Heart left ventricle (tissue), 16 donors: ENCODE data around the gene OGFR. TPM values are rescaled to one million over a fixed set of nuclear protein-coding genes. Genes with fewer than 3 reads are reported as not detected.

Source experiments
- ATAC-seq, 4 donors: fragments of 200-7000 bp; cut with Tn5 transposase; one replicate each; pipeline ENCODE4 v1.9.1; 2020 to 2022; ENCODE audit warnings: moderate library complexity in 4 of 4, mild to moderate bottlenecking in 3 of 4, moderate number of reproducible peaks in 1 of 4
- DNase-seq, 5 donors: peaks; one replicate each; pipeline ENCODE4 v3.0.0-alpha.2; 2020
- H3K27ac ChIP-seq, 12 donors: fragments of 200-600 bp; sonication (generic) in 4 of 12; one replicate each; pipeline versions ENCODE4 v1.5.0 to v1.8.0; 2016 to 2022; ENCODE audit warnings: mild to moderate bottlenecking in 2 of 12
- H3K27me3 ChIP-seq, 9 donors: fragments of 200-600 bp; sonication (generic) in 2 of 9; one replicate each; pipeline versions ENCODE4 v1.5.1 to v1.8.0; 2016 to 2022; ENCODE audit warnings: mild to moderate bottlenecking in 3 of 9
- H3K36me3 ChIP-seq, 9 donors: fragments of 200-600 bp; sonication (generic) in 2 of 9; one replicate each; pipeline versions ENCODE4 v1.5.0 to v1.8.0; 2018 to 2022; ENCODE audit warnings: mild to moderate bottlenecking in 2 of 9
- H3K4me1 ChIP-seq, 12 donors: fragments of 200-600 bp; sonication (generic) in 4 of 12; one replicate each; pipeline versions ENCODE4 v1.5.0 to v1.8.0; 2016 to 2022; ENCODE audit warnings: mild to moderate bottlenecking in 3 of 12
- H3K4me3 ChIP-seq, 12 donors: fragments of 200-600 bp; sonication (generic) in 4 of 12; one replicate each; pipeline versions ENCODE4 v1.5.0 to v1.8.0; 2017 to 2022; ENCODE audit warnings: mild to moderate bottlenecking in 9 of 12, moderate library complexity in 4 of 12
- H3K9me3 ChIP-seq, 12 donors: fragments of 200-600 bp; sonication (generic) in 4 of 12; one replicate each; pipeline versions ENCODE4 v1.5.0 to v1.8.0; 2016 to 2022; ENCODE audit warnings: mild to moderate bottlenecking in 1 of 12
- CTCF ChIP-seq, 12 donors: fragments of 200-600 bp; sonication (generic) in 4 of 12; IDR thresholded peaks; one replicate each; pipeline versions ENCODE4 v1.5.0 to v1.8.0; 2018 to 2022; ENCODE audit warnings: antibody characterized with exemption in 12 of 12, mild to moderate bottlenecking in 5 of 12
- POLR2A ChIP-seq, 2 donors: fragments of 450-650 bp; IDR thresholded peaks; one replicate each; pipeline ENCODE4 v1.6.1; 2017; ENCODE audit warnings: antibody characterized with exemption in 2 of 2, mild to moderate bottlenecking in 2 of 2, moderate library complexity in 2 of 2
- WGBS, 4 donors: extraction: QIAGEN DNeasy Blood & Tissue Kit in 2 of 4; methylation state at CpG; one replicate each; pipeline versions ENCODE4 v1.1.5 to v1.1.7; 2013 to 2018; 5-methylcytosine and 5-hydroxymethylcytosine counted together
- intact Hi-C, 10 donors: fragments of 100-400 bp; cut with DNase I; formaldehyde crosslinking; loops; one replicate each; pipeline versions ENCODE4 v1.11.1 to v1.14.2; 2022
- polyA plus RNA-seq, 2 donors: library from polyadenylated mRNA; stranded (reverse); fragments of 200-250 nt; gene quantifications; one replicate each; pipeline ENCODE4 v1.2.3, GENCODE V29; 2013
- total RNA-seq, 9 donors: library from RNA; depleted of rRNA in 2 of 9; stranded (reverse); fragments of >200 nt in 2 of 9; fragmentation: NEBNext Ultra II Directional in 3 of 9; extraction: Animal tissue kit (Norgen Biotek cat#: 25700) in 3 of 9; gene quantifications; one replicate each; pipeline versions ENCODE4 v1.1.0 to v1.2.4, GENCODE V29; 2016 to 2023
- donor health status: ischemic (EF 13 %, LVEDD 7.1; RV severe dilation, severe dysfunction).
- donor health status: healthy with polysubstance abuse.
- donor health status: DM: no; HTN: yes; CAD: no.
- donor health status: DM: no; HTN: no; CAD: no.
- donor health status: ischemic (EF 25% LVEDD 6.9; RV normal size, moderate dysfunction).
- donor health status: ischemic (EF 25% LVEDD 5.7; RV mildly dilated, moderate dysfunction).
- donor health status: healthy.
- donor health status: DM: yes; HTN: yes; CAD: no.
- donor health status: ischemic (EF 35%, LVEDD 5.7; RV mildly dilated, moderate dysfunction).
- donor health status: nonischemic (EF 11% LVEDD 7.7; RV severe dilation, severe dysfunction).
- donor health status: DM: yes; HTN: yes; CAD: no.
- donor health status: PGD.
- donor health status: ischemic (EF 29% LVEDD 5.4; RV normal size, mild dysfunction).
- donor health status: nonischemic (EF 23%, LVEDD 6.1; RV moderate dilation, normal function).

The OGFR gene
- total and polyA plus RNA-seq, 11 donors: 14.9 to 46.9 (median 21.2) TPM

- ATAC-seq: no peak
Observed at GRCh38 chr20:62793757-62794006, 11.0 kb upstream of the OGFR start.

GRCh38 chr20:62794007-62794724, 10.5 kb upstream of the OGFR start:
- Histone ChIP-seq H3K27ac (peak overlapping the region; percentile 14 to 96 (median 92)), H3K4me1 (peaks cover 4 to 50% (median 23%) of the 10 kb centered on the region in 12 donors), H3K27me3 (no peaks in the 10 kb centered on the region), H3K4me3 (peak overlapping the region; percentile 31 to 97 (median 78)), H3K9me3 (no peaks in the 10 kb centered on the region), H3K36me3 (peaks cover 0 to 18% (median 13%) of the 10 kb centered on the region in 9 donors)
- ATAC-seq (peak; percentile 89 to 94 (median 92)), DNase-seq (peak; percentile 96 to 100 (median 97))
- TF ChIP-seq CTCF (IDR thresholded peaks at IDR 0.05) (no peak), POLR2A (IDR thresholded peaks at IDR 0.05) (peak; percentile 71 to 93)
- 1 to 2% (median 1%) methylated on average over 24 to 69 of the region's 69 CpGs for whole genome bisulfite sequencing, 4 donors
- intact Hi-C loops: loop anchor here in 9 of 10 donors (5.0 to 10.0 kb wide), 9 partner anchors 127 to 492 kb away; partner anchors contain the start of genes ADRM1 (in 2 of the 9) and CABLES2 (in 2 of the 9)

More at GRCh38 chr20:62793757-62794006, 11.0 kb upstream of the OGFR start:
- Histone ChIP-seq H3K4me1 (peaks cover 4 to 50% (median 23%) of the 10 kb centered on the region in 12 donors), H3K27ac (peak overlapping the region; percentile 14 to 96 (median 85)), H3K9me3 (no peaks in the 10 kb centered on the region), H3K27me3 (no peaks in the 10 kb centered on the region), H3K36me3 (peaks cover 0 to 14% (median 8%) of the 10 kb centered on the region in 9 donors), H3K4me3 (peak overlapping the region in 10 of 12 donors; percentile 28 to 94 (median 42))
- TF ChIP-seq CTCF (IDR thresholded peaks at IDR 0.05) (no peak), POLR2A (IDR thresholded peaks at IDR 0.05) (no peak)
- WGBS, 4 donors: 17 to 74% (median 62%) methylated on average over 1 to 7 of the region's 7 CpGs
- DNase-seq: no peak
- intact Hi-C loops: loop anchor here in 9 of 10 donors (5.0 to 10.0 kb wide), 9 partner anchors 126 to 491 kb away; partner anchors contain the start of genes ADRM1 (in 2 of the 9) and CABLES2 (in 2 of the 9)

GRCh38 chr20:62795023-62795761, 9.4 kb upstream of the OGFR start:
- H3K36me3 ChIP-seq: peaks cover 0 to 26% (median 23%) of the 10 kb centered on the region in 9 donors
- peak in 1 of 4 donors; percentile 5 for ATAC-seq
- H3K4me1 ChIP-seq: peaks cover 4 to 50% (median 23%) of the 10 kb centered on the region in 12 donors
- H3K27ac ChIP-seq: peak overlapping the region in 11 of 12 donors; percentile 75 to 96 (median 93)
- 0 to 1% (median 1%) methylated on average over 31 to 68 of the region's 68 CpGs for WGBS, 4 donors
- intact Hi-C loops: loop anchor here in 3 of 10 donors (10.0 kb wide), 3 partner anchors 290 to 490 kb away; partner anchors contain the start of genes ADRM1 (in 1 of the 3) and CABLES2 (in 1 of the 3)
- H3K27me3 ChIP-seq: no peaks in the 10 kb centered on the region
- TF ChIP-seq POLR2A (IDR thresholded peaks at IDR 0.05) (no peak), CTCF (IDR thresholded peaks at IDR 0.05) (no peak)
- H3K4me3 ChIP-seq: peak overlapping the region; percentile 31 to 97 (median 78)
- DNase-seq: peak in 4 of 5 donors; percentile 46 to 82 (median 60)
- H3K9me3 ChIP-seq: no peaks in the 10 kb centered on the region
